ENCODE measurements around the gene SCARB1. TPM values are rescaled to one million over a fixed set of nuclear protein-coding genes. Genes with fewer than 3 reads are reported as not detected.

Gene SCARB1
- total and polyA plus RNA-seq, 2 of the 13 experiments (the other 11 are each of a cell fraction or from before 2014, with no cell fraction given) = 63.4 to 160 TPM

GRCh38 chr12:124828264-124829007 lies 35.2 kb downstream of the SCARB1 start (continued):
- peak; percentile 58; the same call in 1 of the 2 replicates for TF ChIP-seq ZNF609 (CRISPR knock-in tag; IDR thresholded peaks at IDR 0.05; ENCODE audit: borderline replicate concordance)
- peak; percentile 53; the same call in 1 of the 2 replicates for TF ChIP-seq KAT8 (CRISPR knock-in tag; IDR thresholded peaks at IDR 0.05)
- TF ChIP-seq ZBTB43 (CRISPR knock-in tag; conservative IDR thresholded peaks at IDR 0.05) = 0 out of 2 replicates have a peak, but pooled peaks have one; percentile 30
- TF ChIP-seq, protein P1, sequence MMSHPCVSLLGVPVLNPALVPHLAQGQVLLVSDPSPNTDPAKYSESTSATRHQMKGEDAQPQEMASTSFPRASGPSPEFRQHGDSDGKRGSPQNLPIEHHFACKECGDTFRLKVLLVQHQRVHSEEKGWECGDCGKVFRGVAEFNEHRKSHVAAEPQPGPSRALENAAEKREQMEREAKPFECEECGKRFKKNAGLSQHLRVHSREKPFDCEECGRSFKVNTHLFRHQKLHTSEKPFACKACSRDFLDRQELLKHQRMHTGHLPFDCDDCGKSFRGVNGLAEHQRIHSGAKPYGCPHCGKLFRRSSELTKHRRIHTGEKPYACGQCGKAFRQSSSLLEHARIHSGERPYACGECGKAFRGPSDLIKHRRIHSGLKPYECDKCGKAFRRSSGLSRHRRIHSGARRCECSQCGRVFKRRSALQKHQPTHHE (CRISPR knock-in tag; IDR thresholded peaks at IDR 0.05; ENCODE audit: borderline replicate concordance) = 0 out of 2 replicates have a peak, but pooled peaks have one; percentile 31
- no peak for TF ChIP-seq SP1 (IDR thresholded peaks at IDR 0.05)
- TF ChIP-seq SP1 (CRISPR knock-in tag; IDR thresholded peaks at IDR 0.05) = no peak
- peak; percentile 14; the same call in 1 of the 2 replicates for TF ChIP-seq KDM6A (CRISPR knock-in tag; IDR thresholded peaks at IDR 0.05; ENCODE audit: low read depth)
- no peak for TF ChIP-seq ZNF207 (IDR thresholded peaks at IDR 0.05; ENCODE audit: borderline replicate concordance)
- TF ChIP-seq SPEN (CRISPR knock-in tag; IDR thresholded peaks at IDR 0.05; ENCODE audit: low read depth) = peak; percentile 65
- TF ChIP-seq ZNF562 (CRISPR knock-in tag; IDR thresholded peaks at IDR 0.05; ENCODE audit: borderline replicate concordance) = no peak
- TF ChIP-seq ZNF33B (CRISPR knock-in tag; IDR thresholded peaks at IDR 0.05) = no peak
- TF ChIP-seq ZSCAN20 (CRISPR knock-in tag; IDR thresholded peaks at IDR 0.05; ENCODE audit: borderline replicate concordance) = no peak
- TF ChIP-seq GFI1 (CRISPR knock-in tag; IDR thresholded peaks at IDR 0.05; ENCODE audit: borderline replicate concordance) = no peak
- no peak; the same call in 1 of the 2 replicates for TF ChIP-seq IRF2 (CRISPR knock-in tag; IDR thresholded peaks at IDR 0.05)
- no peak for TF ChIP-seq GZF1 (CRISPR knock-in tag; IDR thresholded peaks at IDR 0.05)
- TF ChIP-seq PLSCR1 (CRISPR knock-in tag; IDR thresholded peaks at IDR 0.05; ENCODE audit: borderline replicate concordance) = no peak
- TF ChIP-seq, protein P2, sequence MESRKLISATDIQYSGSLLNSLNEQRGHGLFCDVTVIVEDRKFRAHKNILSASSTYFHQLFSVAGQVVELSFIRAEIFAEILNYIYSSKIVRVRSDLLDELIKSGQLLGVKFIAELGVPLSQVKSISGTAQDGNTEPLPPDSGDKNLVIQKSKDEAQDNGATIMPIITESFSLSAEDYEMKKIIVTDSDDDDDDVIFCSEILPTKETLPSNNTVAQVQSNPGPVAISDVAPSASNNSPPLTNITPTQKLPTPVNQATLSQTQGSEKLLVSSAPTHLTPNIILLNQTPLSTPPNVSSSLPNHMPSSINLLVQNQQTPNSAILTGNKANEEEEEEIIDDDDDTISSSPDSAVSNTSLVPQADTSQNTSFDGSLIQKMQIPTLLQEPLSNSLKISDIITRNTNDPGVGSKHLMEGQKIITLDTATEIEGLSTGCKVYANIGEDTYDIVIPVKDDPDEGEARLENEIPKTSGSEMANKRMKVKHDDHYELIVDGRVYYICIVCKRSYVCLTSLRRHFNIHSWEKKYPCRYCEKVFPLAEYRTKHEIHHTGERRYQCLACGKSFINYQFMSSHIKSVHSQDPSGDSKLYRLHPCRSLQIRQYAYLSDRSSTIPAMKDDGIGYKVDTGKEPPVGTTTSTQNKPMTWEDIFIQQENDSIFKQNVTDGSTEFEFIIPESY (CRISPR knock-in tag; IDR thresholded peaks at IDR 0.05) = no peak
- no peak for TF ChIP-seq PRMT3 (CRISPR knock-in tag; IDR thresholded peaks at IDR 0.05; ENCODE audit: borderline replicate concordance, low read depth)
